Gastroesophageal sphincter (tissue), 3 donors: ENCODE data around the gene SIGLEC8.

Experiments
- POLR2A ChIP-seq, 2 donors: fragments of 450-650 bp; IDR thresholded peaks; one replicate each; pipeline ENCODE4 v1.6.1; 2017; ENCODE audit warnings: antibody characterized with exemption in 2 of 2, mild to moderate bottlenecking in 2 of 2, moderate library complexity in 1 of 2
- POLR2AphosphoS5 ChIP-seq: sonication (generic); formaldehyde crosslinking; IDR thresholded peaks from one replicate; pipeline ENCODE4 v1.6.1; 2017; ENCODE audit warnings: antibody characterized with exemption
- TF ChIP-seq, protein P1 (sequence below), 4 experiments: fragments of 200-600 bp in 2 of 4; fragments of 450-650 bp in 2 of 4; sonication (generic) in 1 of 4; IDR thresholded peaks; one replicate each; pipeline ENCODE4 v1.5.1; 2017 to 2019; ENCODE audit warnings: antibody characterized with exemption in 4 of 4, mild to moderate bottlenecking in 2 of 4, moderate library complexity in 2 of 4

DNA sequence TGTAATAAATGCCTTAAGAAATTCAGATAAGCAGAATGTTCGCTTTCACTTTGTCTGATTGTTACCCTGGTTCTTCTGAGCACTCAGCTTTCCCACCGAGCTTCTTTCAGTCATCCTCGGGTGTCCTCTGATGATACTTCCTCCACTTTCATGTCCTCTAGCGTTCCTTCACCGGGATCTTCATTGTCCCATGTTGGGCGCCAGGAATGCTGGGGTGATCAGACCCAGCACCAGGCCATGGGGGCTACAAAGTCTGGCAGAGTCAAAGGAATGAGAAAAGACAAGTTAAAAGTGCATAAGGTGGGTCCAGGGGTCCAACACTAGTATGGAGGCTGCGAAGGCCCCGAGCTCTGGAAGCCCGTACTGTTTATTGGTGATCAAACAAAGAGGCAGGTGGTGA, 56.1 kb downstream of the SIGLEC8 start:
- TF ChIP-seq, protein P1, sequence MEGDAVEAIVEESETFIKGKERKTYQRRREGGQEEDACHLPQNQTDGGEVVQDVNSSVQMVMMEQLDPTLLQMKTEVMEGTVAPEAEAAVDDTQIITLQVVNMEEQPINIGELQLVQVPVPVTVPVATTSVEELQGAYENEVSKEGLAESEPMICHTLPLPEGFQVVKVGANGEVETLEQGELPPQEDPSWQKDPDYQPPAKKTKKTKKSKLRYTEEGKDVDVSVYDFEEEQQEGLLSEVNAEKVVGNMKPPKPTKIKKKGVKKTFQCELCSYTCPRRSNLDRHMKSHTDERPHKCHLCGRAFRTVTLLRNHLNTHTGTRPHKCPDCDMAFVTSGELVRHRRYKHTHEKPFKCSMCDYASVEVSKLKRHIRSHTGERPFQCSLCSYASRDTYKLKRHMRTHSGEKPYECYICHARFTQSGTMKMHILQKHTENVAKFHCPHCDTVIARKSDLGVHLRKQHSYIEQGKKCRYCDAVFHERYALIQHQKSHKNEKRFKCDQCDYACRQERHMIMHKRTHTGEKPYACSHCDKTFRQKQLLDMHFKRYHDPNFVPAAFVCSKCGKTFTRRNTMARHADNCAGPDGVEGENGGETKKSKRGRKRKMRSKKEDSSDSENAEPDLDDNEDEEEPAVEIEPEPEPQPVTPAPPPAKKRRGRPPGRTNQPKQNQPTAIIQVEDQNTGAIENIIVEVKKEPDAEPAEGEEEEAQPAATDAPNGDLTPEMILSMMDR (IDR thresholded peaks at IDR 0.05): no peak
- TF ChIP-seq POLR2AphosphoS5 (no peak), POLR2A (IDR thresholded peaks at IDR 0.05) (no peak)
